ENCODE measurements around the gene SERTAD1.

The SERTAD1 gene

GRCh38 chr19:40374084-40374483, 51.7 kb downstream of the SERTAD1 start:
- no peak overlapping the region for H3K4me3 ChIP-seq (ENCODE audit: low read length)
- no peak for TF ChIP-seq ZNF274 (IDR thresholded peaks at IDR 0.05; ENCODE audit: low read depth, low read length)

GRCh38 chr19:40371802-40372122, 54.0 kb downstream of the SERTAD1 start:
- TF ChIP-seq ZNF274 (IDR thresholded peaks at IDR 0.05; ENCODE audit: low read depth, low read length), result no peak
- H3K4me3 ChIP-seq (ENCODE audit: low read length), result no peak overlapping the region
